Trophoblast cell (in vitro differentiated cells and primary cell): ENCODE results near the gene ADRA2B.

ENCODE experiments used
- DNase-seq, 2 donors: peaks; one replicate each; pipeline ENCODE4 v3.0.0-alpha.2; 2016
- H2AFZ ChIP-seq: 2 replicates; pipeline ENCODE4 v1.6.1; 2013; ENCODE audit warnings: low read length, moderate library complexity, mild to moderate bottlenecking; ENCODE audit not compliant: insufficient read depth, poor library complexity
- H2AK5ac ChIP-seq: 2 replicates; pipeline ENCODE4 v1.6.1; 2013; ENCODE audit warnings: mild to moderate bottlenecking, low read length
- H2BK120ac ChIP-seq: 2 replicates; pipeline ENCODE4 v1.6.1; 2013; ENCODE audit warnings: low read length, mild to moderate bottlenecking, moderate library complexity; ENCODE audit not compliant: insufficient read depth, poor library complexity
- H2BK12ac ChIP-seq: 2 replicates; pipeline ENCODE4 v1.6.1; 2013; ENCODE audit warnings: mild to moderate bottlenecking, low read length, moderate library complexity
- H2BK5ac ChIP-seq: 2 replicates; pipeline ENCODE4 v1.6.1; 2013; ENCODE audit warnings: low read length, low read depth, moderate library complexity, mild to moderate bottlenecking; ENCODE audit not compliant: poor library complexity
- H3K14ac ChIP-seq: 2 replicates; pipeline ENCODE4 v1.6.1; 2013; ENCODE audit warnings: mild to moderate bottlenecking, low read length
- H3K18ac ChIP-seq: 2 replicates; pipeline ENCODE4 v1.6.1; 2013; ENCODE audit warnings: mild to moderate bottlenecking, low read length
- H3K23ac ChIP-seq: 2 replicates; pipeline ENCODE4 v1.6.1; 2013; ENCODE audit warnings: low read length
- H3K27ac ChIP-seq: 2 replicates; pipeline ENCODE4 v1.5.1; 2013; ENCODE audit warnings: low read depth, mild to moderate bottlenecking, inconsistent platforms, low read length, moderate library complexity
- H3K27me3 ChIP-seq: 2 replicates; pipeline ENCODE4 v1.6.1; 2013; ENCODE audit warnings: inconsistent platforms, mild to moderate bottlenecking, low read length, moderate library complexity; ENCODE audit not compliant: insufficient read depth
- H3K36me3 ChIP-seq, 2 experiments: 1 replicate in 1 of 2; 2 replicates in 1 of 2; pipeline ENCODE4 v1.6.1; 2013; ENCODE audit warnings: low read length in 2 of 2, mild to moderate bottlenecking in 2 of 2, moderate library complexity in 1 of 2; ENCODE audit not compliant: insufficient read depth in 2 of 2, control insufficient read depth in 1 of 2
- H3K4ac ChIP-seq: 2 replicates; pipeline ENCODE4 v1.6.1; 2013; ENCODE audit warnings: low read depth, mild to moderate bottlenecking, low read length, moderate library complexity
- H3K4me1 ChIP-seq, 2 experiments: 1 replicate in 1 of 2; 2 replicates in 1 of 2; pipeline ENCODE4 v1.6.1; 2013; ENCODE audit warnings: low read length in 2 of 2, mild to moderate bottlenecking in 2 of 2, moderate library complexity in 1 of 2; ENCODE audit not compliant: insufficient read depth in 2 of 2, control insufficient read depth in 1 of 2
- H3K4me2 ChIP-seq: 2 replicates; pipeline ENCODE4 v1.6.1; 2013; ENCODE audit warnings: inconsistent platforms, mild to moderate bottlenecking, low read length, moderate library complexity
- H3K4me3 ChIP-seq: 2 replicates; pipeline ENCODE4 v1.5.1; 2013; ENCODE audit warnings: mild to moderate bottlenecking, low read depth, low read length, inconsistent platforms
- H3K79me1 ChIP-seq: one replicate; pipeline ENCODE4 v1.6.1; 2013; ENCODE audit warnings: low read length
- H3K79me2 ChIP-seq: 2 replicates; pipeline ENCODE4 v1.6.1; 2013; ENCODE audit warnings: low read length, mild to moderate bottlenecking; ENCODE audit not compliant: control insufficient read depth, insufficient read depth, poor library complexity
- H3K9ac ChIP-seq: 2 replicates; pipeline ENCODE4 v1.6.1; 2013; ENCODE audit warnings: mild to moderate bottlenecking, low read length
- H3K9me3 ChIP-seq: 2 replicates; pipeline ENCODE4 v1.6.1; 2013; ENCODE audit warnings: low read depth, mild to moderate bottlenecking, control low read depth, inconsistent platforms, low read length; ENCODE audit not compliant: insufficient read depth
- H4K12ac ChIP-seq: 2 replicates; pipeline ENCODE4 v1.6.1; 2013; ENCODE audit warnings: low read depth, mild to moderate bottlenecking, low read length, moderate library complexity
- H4K8ac ChIP-seq: 2 replicates; pipeline ENCODE4 v1.6.1; 2013; ENCODE audit warnings: low read depth, mild to moderate bottlenecking, low read length, moderate library complexity
- H4K91ac ChIP-seq: one replicate; pipeline ENCODE4 v1.6.1; 2013; ENCODE audit warnings: low read depth, mild to moderate bottlenecking, low read length, moderate library complexity
- WGBS: extraction: QIAGEN DNeasy Blood & Tissue Kit; methylation state at CpG from one replicate; pipeline ENCODE4 v1.1.7; 2013; ENCODE audit warnings: missing lambda C conversion rate; ENCODE audit not compliant: insufficient read length, insufficient coverage; ENCODE audit errors: extremely low coverage; 5-methylcytosine and 5-hydroxymethylcytosine counted together

ADRA2B gene

GRCh38 chr2:96111823-96112500, 4.4 kb downstream of the ADRA2B start:
- Histone ChIP-seq H3K27me3 (peaks cover 5% of the 10 kb centered on the region), H3K9ac (no peak overlapping the region), H2BK12ac (no peak overlapping the region), H3K4ac (no peak overlapping the region), H2AFZ (no peak overlapping the region), H3K18ac (no peak overlapping the region), H3K4me2 (no peak overlapping the region), H3K23ac (no peak overlapping the region), H3K27ac (no peak overlapping the region), H2BK120ac (no peak overlapping the region), H4K12ac (no peak overlapping the region), H3K36me3 (no peaks in the 10 kb centered on the region), H3K4me3 (no peak overlapping the region), H3K79me2 (no peaks in the 10 kb centered on the region), H4K91ac (no peak overlapping the region), H3K9me3 (peaks cover 12% of the 10 kb centered on the region), H2BK5ac (no peak overlapping the region), H2AK5ac (no peak overlapping the region), H3K14ac (no peak overlapping the region), H3K4me1 (peaks cover 9 to 10% of the 10 kb centered on the region in 2 experiments), H4K8ac (no peak overlapping the region), H3K79me1 (peaks cover 5% of the 10 kb centered on the region)
- no CpG with 5 or more reads among the region's 7 CpGs for WGBS
- no peak for DNase-seq

GRCh38 chr2:96111257-96111640, 5.1 kb downstream of the ADRA2B start:
- no peak overlapping the region for H3K18ac ChIP-seq
- H3K14ac ChIP-seq, result no peak overlapping the region
- H3K4ac ChIP-seq, result no peak overlapping the region
- no peak overlapping the region for H2AK5ac ChIP-seq
- no peak overlapping the region for H4K91ac ChIP-seq
- H2BK12ac ChIP-seq, result no peak overlapping the region
- H2AFZ ChIP-seq, result no peak overlapping the region
- WGBS, result no CpG with 5 or more reads among the region's 4 CpGs
- H3K79me1 ChIP-seq, result peaks cover 5% of the 10 kb centered on the region
- H3K27ac ChIP-seq, result no peak overlapping the region
- H3K4me1 ChIP-seq, result peaks cover 9 to 10% of the 10 kb centered on the region in 2 experiments
- no peak overlapping the region for H4K12ac ChIP-seq
- no peak overlapping the region for H3K4me3 ChIP-seq
- no peaks in the 10 kb centered on the region for H3K36me3 ChIP-seq
- peaks cover 12% of the 10 kb centered on the region for H3K9me3 ChIP-seq
- H2BK120ac ChIP-seq, result no peak overlapping the region
- H3K23ac ChIP-seq, result no peak overlapping the region
- H3K9ac ChIP-seq, result no peak overlapping the region
- peaks cover 4% of the 10 kb centered on the region for H3K27me3 ChIP-seq
- no peak overlapping the region for H2BK5ac ChIP-seq
- no peak for DNase-seq
- no peaks in the 10 kb centered on the region for H3K79me2 ChIP-seq
- H4K8ac ChIP-seq, result no peak overlapping the region
- H3K4me2 ChIP-seq, result no peak overlapping the region

- Histone ChIP-seq H4K91ac (no peak overlapping the region), H2BK5ac (no peak overlapping the region), H3K79me1 (peaks cover 5% of the 10 kb centered on the region), H3K4me3 (no peak overlapping the region), H3K79me2 (no peaks in the 10 kb centered on the region), H3K14ac (no peak overlapping the region), H2AK5ac (no peak overlapping the region), H3K4me1 (peaks cover 8 to 9% of the 10 kb centered on the region in 2 experiments), H3K18ac (no peak overlapping the region), H3K23ac (no peak overlapping the region), H3K9me3 (peaks cover 7% of the 10 kb centered on the region), H4K8ac (no peak overlapping the region), H2AFZ (no peak overlapping the region), H2BK12ac (no peak overlapping the region), H3K4me2 (no peak overlapping the region), H2BK120ac (no peak overlapping the region), H3K4ac (no peak overlapping the region), H3K36me3 (no peaks in the 10 kb centered on the region), H3K27ac (no peak overlapping the region), H3K27me3 (no peaks in the 10 kb centered on the region), H3K9ac (no peak overlapping the region), H4K12ac (no peak overlapping the region)
- DNase-seq, result no peak
- WGBS, result no CpG with 5 or more reads among the region's 13 CpGs
These were observed 5.6 kb downstream of the ADRA2B start for GRCh38 chr2:96110621-96111256.

- H2BK120ac ChIP-seq, result no peak overlapping the region
- no CpG with 5 or more reads among the region's 3 CpGs for WGBS
- no peak overlapping the region for H3K4me2 ChIP-seq
- no peak overlapping the region for H2BK12ac ChIP-seq
- H2BK5ac ChIP-seq, result no peak overlapping the region
- H2AK5ac ChIP-seq, result no peak overlapping the region
- H3K4me1 ChIP-seq, result peaks cover 8 to 9% of the 10 kb centered on the region in 2 experiments
- H3K18ac ChIP-seq, result no peak overlapping the region
- H3K14ac ChIP-seq, result no peak overlapping the region
- peaks cover 7% of the 10 kb centered on the region for H3K9me3 ChIP-seq
- no peaks in the 10 kb centered on the region for H3K36me3 ChIP-seq
- H3K9ac ChIP-seq, result no peak overlapping the region
- H4K8ac ChIP-seq, result no peak overlapping the region
- H3K27me3 ChIP-seq, result no peaks in the 10 kb centered on the region
- no peak overlapping the region for H2AFZ ChIP-seq
- peaks cover 5% of the 10 kb centered on the region for H3K79me1 ChIP-seq
- H4K91ac ChIP-seq, result no peak overlapping the region
- no peak overlapping the region for H3K23ac ChIP-seq
- no peak overlapping the region for H3K4ac ChIP-seq
- H3K27ac ChIP-seq, result no peak overlapping the region
- no peak overlapping the region for H4K12ac ChIP-seq
- no peak overlapping the region for H3K4me3 ChIP-seq
- H3K79me2 ChIP-seq, result no peaks in the 10 kb centered on the region
- no peak for DNase-seq
These were observed 6.3 kb downstream of the ADRA2B start for GRCh38 chr2:96109931-96110511.
